Activated CD4-positive, alpha-beta memory T cell treated with anti-CD3 and anti-CD28 coated beads for 36 hours (primary cell): ENCODE data around the gene CYP39A1. TPM values are rescaled to one million over a fixed set of nuclear protein-coding genes. Genes with fewer than 3 reads are reported as not detected.
"Not testable (repeated sequence)": the region's sequence is repeated elsewhere in the genome, so short reads cannot be mapped to it uniquely, and the experiment has no call there.

ENCODE experiments used
- CTCF ChIA-PET: fragments of 350-600 bp; sonication (Branson Sonifier 250); formaldehyde crosslinking; loops from one replicate; lab custom pipeline; 2021; ENCODE audit warnings: antibody characterized with exemption, inconsistent platforms; lab: Charles Lee
- POLR2A ChIA-PET: fragments of 350-600 bp; sonication (Branson Sonifier 250); formaldehyde crosslinking; loops from one replicate; lab custom pipeline; 2021; ENCODE audit warnings: antibody characterized with exemption; lab: Charles Lee
- DNase-seq: peaks from one replicate; pipeline ENCODE4 v3.0.0-alpha.2; 2020
- H3K27ac Mint-ChIP-seq: one replicate; pipeline ENCODE4 v1.8.0; 2021; ENCODE audit warnings: mixed read lengths
- H3K27me3 Mint-ChIP-seq: one replicate; pipeline ENCODE4 v1.8.0; 2021; ENCODE audit warnings: mixed read lengths
- H3K36me3 Mint-ChIP-seq: one replicate; pipeline ENCODE4 v1.8.0; 2021; ENCODE audit warnings: mixed read lengths
- H3K4me1 Mint-ChIP-seq: one replicate; pipeline ENCODE4 v1.8.0; 2021; ENCODE audit warnings: low read depth, mixed read lengths
- H3K4me3 Mint-ChIP-seq: one replicate; pipeline ENCODE4 v1.8.0; 2021; ENCODE audit warnings: mild to moderate bottlenecking, mixed read lengths
- H3K9me3 Mint-ChIP-seq: one replicate; pipeline ENCODE4 v1.8.0; 2021; ENCODE audit warnings: mixed read lengths
- intact Hi-C: fragments of 100-400 bp; cut with micrococcal nuclease; formaldehyde crosslinking; loops from one replicate; pipeline ENCODE4 v1.15.1; 2023
- total RNA-seq, 2 experiments: library from RNA; stranded (reverse); gene quantifications; one replicate each; pipeline ENCODE4 v1.2.3, GENCODE V29; 2021

The CYP39A1 gene
- total RNA-seq, 2 experiments from 2014 or later, result not detected

DNA sequence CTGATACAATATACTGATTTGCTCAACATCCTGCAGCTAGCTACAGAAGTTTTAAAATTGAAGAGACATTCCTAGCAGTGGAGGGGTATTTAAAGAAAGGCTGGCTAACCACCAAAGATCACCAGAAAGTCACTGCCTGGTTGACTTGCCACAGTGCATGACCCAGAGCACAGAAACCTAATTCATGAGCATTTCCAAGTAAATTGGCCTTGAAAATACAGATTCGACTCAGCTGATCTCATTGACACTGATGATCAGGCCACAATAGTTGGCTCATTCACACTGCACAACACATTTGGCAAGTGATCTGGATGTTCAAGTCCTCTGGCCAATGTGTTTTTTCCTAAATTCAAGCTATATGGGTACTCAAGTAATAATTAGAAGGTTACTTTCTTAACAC is 21.8 kb upstream of the CYP39A1 start:
- intact Hi-C loops, result no loop called here
- ChIA-PET POLR2A (no interaction called here), CTCF (no interaction called here)
- no peaks in the 10 kb centered on the region for H3K9me3 Mint-ChIP-seq
- H3K4me3 Mint-ChIP-seq, result no peak overlapping the region
- H3K27ac Mint-ChIP-seq, result no peak overlapping the region
- peaks cover 2% of the 10 kb centered on the region for H3K27me3 Mint-ChIP-seq
- H3K36me3 Mint-ChIP-seq, result no peaks in the 10 kb centered on the region
- no peaks in the 10 kb centered on the region for H3K4me1 Mint-ChIP-seq
- DNase-seq, result no peak

DNA sequence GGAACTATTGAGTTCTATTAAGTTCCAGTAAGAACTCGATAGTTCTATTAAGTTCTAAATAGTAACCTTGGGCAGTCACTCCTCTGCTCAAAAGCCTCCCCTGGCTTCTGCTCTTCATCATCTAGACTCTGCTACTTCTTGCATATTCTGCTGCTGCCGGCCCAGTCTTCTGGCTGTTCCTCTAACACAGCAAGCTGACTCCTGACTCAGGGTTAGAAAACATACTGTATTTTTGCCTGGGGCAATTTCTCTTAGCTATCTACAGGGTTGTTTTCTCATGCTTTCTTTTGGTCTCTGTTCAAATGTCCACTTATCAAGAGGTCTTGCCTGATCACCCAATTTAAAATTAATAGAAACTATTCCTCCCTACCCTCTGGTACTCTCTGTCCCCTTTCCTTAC is 14.8 kb upstream of the CYP39A1 start:
- POLR2A ChIA-PET, result no interaction called here
- Mint-ChIP-seq H3K9me3 (no peaks in the 10 kb centered on the region), H3K4me1 (no peaks in the 10 kb centered on the region), H3K36me3 (no peaks in the 10 kb centered on the region), H3K27ac (no peak overlapping the region), H3K27me3 (no peaks in the 10 kb centered on the region), H3K4me3 (no peak overlapping the region)
- intact Hi-C loops, result no loop called here
- CTCF ChIA-PET, result no interaction called here
- DNase-seq, result no peak

DNA sequence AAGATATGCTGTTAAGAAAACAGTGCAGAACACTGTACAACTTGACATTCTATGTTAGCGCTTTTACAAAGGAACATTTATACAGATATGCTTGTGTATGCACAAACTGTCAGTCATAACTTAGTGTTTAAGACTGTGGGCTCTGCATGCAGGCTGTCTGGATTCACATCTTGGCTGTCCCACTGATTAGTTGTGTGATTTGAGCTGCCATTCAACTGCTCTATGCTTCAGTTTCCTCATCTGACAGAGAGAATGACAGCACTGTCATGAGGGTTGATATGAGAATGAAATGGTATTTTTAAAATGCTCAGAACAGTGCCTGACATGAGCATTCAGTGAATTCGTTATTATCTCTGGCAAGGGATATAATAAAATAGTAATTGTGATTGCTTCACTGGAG is 8.9 kb upstream of the CYP39A1 start:
- POLR2A ChIA-PET, result no interaction called here
- Mint-ChIP-seq H3K27ac (no peak overlapping the region), H3K36me3 (no peaks in the 10 kb centered on the region), H3K4me1 (no peaks in the 10 kb centered on the region), H3K4me3 (no peak overlapping the region), H3K9me3 (no peaks in the 10 kb centered on the region), H3K27me3 (no peaks in the 10 kb centered on the region)
- intact Hi-C loops, result no loop called here
- CTCF ChIA-PET, result no interaction called here
- DNase-seq, result no peak

- Mint-ChIP-seq H3K4me1 (peaks cover 5% of the 10 kb centered on the region), H3K27ac (no peak overlapping the region), H3K9me3 (no peaks in the 10 kb centered on the region), H3K36me3 (no peaks in the 10 kb centered on the region), H3K27me3 (peaks cover 23% of the 10 kb centered on the region), H3K4me3 (no peak overlapping the region)
- intact Hi-C loops, result no loop called here
- ChIA-PET POLR2A (no interaction called here), CTCF (no interaction called here)
- no peak for DNase-seq
These were observed 5.0 kb upstream of the CYP39A1 start for GRCh38 chr6:46657642-46658041.

DNA sequence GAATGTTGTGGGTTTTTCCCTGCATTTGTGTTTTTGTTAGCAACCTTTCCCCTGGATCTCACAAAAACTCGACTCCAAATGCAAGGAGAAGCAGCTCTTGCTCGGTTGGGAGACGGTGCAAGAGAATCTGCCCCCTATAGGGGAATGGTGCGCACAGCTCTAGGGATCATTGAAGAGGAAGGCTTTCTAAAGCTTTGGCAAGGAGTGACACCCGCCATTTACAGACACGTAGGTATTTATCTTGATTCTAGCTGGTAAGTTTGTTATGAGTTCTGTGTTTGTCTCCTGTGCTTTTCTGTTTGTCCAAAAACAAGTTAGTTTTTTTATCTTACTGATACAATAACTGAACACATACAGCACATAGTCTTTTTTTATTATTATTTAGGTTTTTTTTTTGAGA is 3.2 kb upstream of the CYP39A1 start:
- Mint-ChIP-seq H3K36me3 (no peaks in the 10 kb centered on the region), H3K27ac (no peak overlapping the region), H3K4me3 (no peak overlapping the region), H3K9me3 (no peaks in the 10 kb centered on the region), H3K4me1 (peaks cover 13% of the 10 kb centered on the region), H3K27me3 (peaks cover 36% of the 10 kb centered on the region)
- ChIA-PET CTCF (no interaction called here), POLR2A (no interaction called here)
- no peak for DNase-seq
- intact Hi-C loops, result no loop called here

DNA sequence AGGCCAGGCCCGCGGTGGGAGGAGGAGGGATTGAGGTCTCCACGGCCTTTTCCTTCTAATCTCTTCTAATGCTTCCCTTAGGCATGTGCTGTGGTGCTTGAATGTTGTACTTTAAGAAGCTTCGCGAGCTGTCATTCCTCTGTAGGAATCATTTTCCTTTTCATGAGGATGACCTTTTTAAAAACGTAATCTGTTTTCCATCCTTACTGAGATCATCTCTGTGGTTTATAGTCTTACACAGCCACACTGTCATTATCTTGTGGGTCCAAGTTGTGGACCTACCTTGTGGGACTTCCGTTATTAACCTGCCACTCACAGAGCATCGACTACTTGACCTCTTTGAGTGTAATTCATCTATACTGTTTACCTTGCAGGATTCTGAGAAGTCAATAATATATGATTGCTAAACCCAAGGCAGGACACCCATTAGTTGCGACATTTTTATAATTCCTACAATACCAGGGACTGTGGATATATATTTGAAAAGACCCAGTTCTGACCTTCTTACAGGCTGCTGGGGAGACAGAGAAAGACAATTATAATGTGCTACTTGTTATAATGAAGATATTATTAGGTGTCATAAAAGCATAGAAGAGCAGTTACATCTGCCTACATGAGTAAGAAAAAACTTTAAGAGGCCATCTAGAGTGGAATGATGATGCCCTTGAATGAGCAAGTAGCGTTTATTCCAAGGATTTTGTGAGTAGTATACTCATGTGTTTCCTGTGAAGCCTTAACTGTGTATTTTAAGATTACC is 999 bp upstream of the CYP39A1 start:
- ChIA-PET CTCF (no interaction called here), POLR2A (no interaction called here)
- Mint-ChIP-seq H3K4me1 (peaks cover 13% of the 10 kb centered on the region), H3K4me3 (peak overlapping the region; percentile 76), H3K36me3 (no peaks in the 10 kb centered on the region), H3K27ac (no peak overlapping the region), H3K27me3 (peaks cover 42% of the 10 kb centered on the region), H3K9me3 (no peaks in the 10 kb centered on the region)
- DNase-seq, result no peak
- intact Hi-C loops, result loop anchor here (5.0 kb wide), 1 partner anchor 824 kb away; the partner anchor contains the start of gene CD2AP

GRCh38 chr6:46652232-46652602 is 401 bp downstream of the CYP39A1 start:
- intact Hi-C loops, result loop anchor here (1.0 to 5.0 kb wide), 3 partner anchors 9 to 825 kb away; partner anchors contain the start of genes CD2AP and ENPP4
- no peaks in the 10 kb centered on the region for H3K36me3 Mint-ChIP-seq
- H3K4me3 Mint-ChIP-seq, result peak overlapping the region; percentile 76
- ChIA-PET CTCF (no interaction called here), POLR2A (no interaction called here)
- H3K27ac Mint-ChIP-seq, result no peak overlapping the region
- H3K4me1 Mint-ChIP-seq, result peaks cover 13% of the 10 kb centered on the region
- DNase-seq, result no peak
- H3K27me3 Mint-ChIP-seq, result peaks cover 44% of the 10 kb centered on the region
- no peaks in the 10 kb centered on the region for H3K9me3 Mint-ChIP-seq

GRCh38 chr6:46651816-46652215 is 802 bp downstream of the CYP39A1 start:
- Mint-ChIP-seq H3K27me3 (peaks cover 44% of the 10 kb centered on the region), H3K27ac (no peak overlapping the region), H3K4me1 (peaks cover 13% of the 10 kb centered on the region), H3K9me3 (no peaks in the 10 kb centered on the region), H3K36me3 (no peaks in the 10 kb centered on the region), H3K4me3 (peak overlapping the region; percentile 76)
- CTCF ChIA-PET, result no interaction called here
- intact Hi-C loops, result loop anchor here (1.0 to 5.0 kb wide), 3 partner anchors 9 to 825 kb away; partner anchors contain the start of genes CD2AP and ENPP4
- no peak for DNase-seq
- POLR2A ChIA-PET, result no interaction called here

GRCh38 chr6:46651006-46651405 is 1.6 kb downstream of the CYP39A1 start:
- H3K9me3 Mint-ChIP-seq, result no peaks in the 10 kb centered on the region
- H3K27me3 Mint-ChIP-seq, result peaks cover 44% of the 10 kb centered on the region
- H3K36me3 Mint-ChIP-seq, result no peaks in the 10 kb centered on the region
- ChIA-PET POLR2A (no interaction called here), CTCF (no interaction called here)
- H3K4me3 Mint-ChIP-seq, result no peak overlapping the region
- no peak for DNase-seq
- intact Hi-C loops, result loop anchor here (5.0 kb wide), 1 partner anchor 826 kb away; the partner anchor contains the start of gene CD2AP
- H3K4me1 Mint-ChIP-seq, result peaks cover 13% of the 10 kb centered on the region
- no peak overlapping the region for H3K27ac Mint-ChIP-seq

DNA sequence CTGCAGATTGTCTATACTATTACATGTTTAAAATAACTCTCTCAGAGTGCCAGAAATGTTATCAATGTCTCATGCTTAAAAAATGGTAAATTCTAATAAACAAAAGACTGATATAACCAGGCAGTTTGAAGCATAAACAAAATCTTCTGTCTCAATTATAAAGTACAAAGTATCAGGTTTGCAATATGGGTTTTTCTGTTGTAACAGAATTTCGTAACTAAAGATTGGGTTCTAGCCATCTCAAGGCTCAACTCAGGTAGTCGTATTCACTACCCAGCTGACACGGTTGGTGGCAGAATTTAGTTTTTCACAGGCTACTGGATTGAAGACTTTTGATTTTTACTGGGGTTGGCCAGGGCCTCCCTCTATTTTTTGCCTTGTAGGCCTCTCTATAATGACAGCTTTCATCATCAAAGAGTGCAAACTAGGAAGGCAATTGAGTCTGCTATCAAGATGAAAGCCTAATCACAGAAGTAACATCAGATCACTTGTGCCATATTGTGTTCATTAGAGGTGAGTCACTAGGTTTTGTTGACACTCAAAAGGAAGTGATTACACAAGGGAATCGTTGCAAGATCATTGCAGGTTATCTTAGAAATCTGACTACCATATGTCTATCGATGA is 3.6 kb downstream of the CYP39A1 start:
- Mint-ChIP-seq H3K4me3 (no peak overlapping the region), H3K4me1 (peaks cover 13% of the 10 kb centered on the region), H3K9me3 (no peaks in the 10 kb centered on the region), H3K27me3 (peaks cover 32% of the 10 kb centered on the region), H3K27ac (no peak overlapping the region), H3K36me3 (no peaks in the 10 kb centered on the region)
- CTCF ChIA-PET, result no interaction called here
- no peak for DNase-seq
- intact Hi-C loops, result no loop called here
- POLR2A ChIA-PET, result no interaction called here

- intact Hi-C loops, CTCF ChIA-PET, H3K9me3 Mint-ChIP-seq, DNase-seq, H3K36me3 Mint-ChIP-seq, H3K27ac Mint-ChIP-seq, H3K4me3 Mint-ChIP-seq, POLR2A ChIA-PET: not testable (repeated sequence)
- Mint-ChIP-seq H3K4me1 (peaks cover 14% of the 10 kb centered on the region), H3K27me3 (peaks cover 24% of the 10 kb centered on the region)
These were observed 4.5 kb downstream of the CYP39A1 start for GRCh38 chr6:46648108-46648507.

GRCh38 chr6:46645265-46645664 is 7.4 kb downstream of the CYP39A1 start:
- ChIA-PET CTCF (no interaction called here), POLR2A (no interaction called here)
- Mint-ChIP-seq H3K36me3 (no peaks in the 10 kb centered on the region), H3K4me3 (no peak overlapping the region), H3K27me3 (peaks cover 9% of the 10 kb centered on the region), H3K9me3 (no peaks in the 10 kb centered on the region), H3K27ac (no peak overlapping the region), H3K4me1 (peaks cover 11% of the 10 kb centered on the region)
- no peak for DNase-seq
- intact Hi-C loops, result no loop called here
